HG03280 (cell line): ENCODE data around the gene GALNT2.

Source experiments
- ATAC-seq: cut with Tn5 transposase; IDR thresholded peaks from one replicate; pipeline ENCODE4 v1.9.1; 2021; ENCODE audit warnings: mild to moderate bottlenecking, moderate library complexity; ENCODE audit not compliant: unreplicated experiment

The GALNT2 gene

DNA sequence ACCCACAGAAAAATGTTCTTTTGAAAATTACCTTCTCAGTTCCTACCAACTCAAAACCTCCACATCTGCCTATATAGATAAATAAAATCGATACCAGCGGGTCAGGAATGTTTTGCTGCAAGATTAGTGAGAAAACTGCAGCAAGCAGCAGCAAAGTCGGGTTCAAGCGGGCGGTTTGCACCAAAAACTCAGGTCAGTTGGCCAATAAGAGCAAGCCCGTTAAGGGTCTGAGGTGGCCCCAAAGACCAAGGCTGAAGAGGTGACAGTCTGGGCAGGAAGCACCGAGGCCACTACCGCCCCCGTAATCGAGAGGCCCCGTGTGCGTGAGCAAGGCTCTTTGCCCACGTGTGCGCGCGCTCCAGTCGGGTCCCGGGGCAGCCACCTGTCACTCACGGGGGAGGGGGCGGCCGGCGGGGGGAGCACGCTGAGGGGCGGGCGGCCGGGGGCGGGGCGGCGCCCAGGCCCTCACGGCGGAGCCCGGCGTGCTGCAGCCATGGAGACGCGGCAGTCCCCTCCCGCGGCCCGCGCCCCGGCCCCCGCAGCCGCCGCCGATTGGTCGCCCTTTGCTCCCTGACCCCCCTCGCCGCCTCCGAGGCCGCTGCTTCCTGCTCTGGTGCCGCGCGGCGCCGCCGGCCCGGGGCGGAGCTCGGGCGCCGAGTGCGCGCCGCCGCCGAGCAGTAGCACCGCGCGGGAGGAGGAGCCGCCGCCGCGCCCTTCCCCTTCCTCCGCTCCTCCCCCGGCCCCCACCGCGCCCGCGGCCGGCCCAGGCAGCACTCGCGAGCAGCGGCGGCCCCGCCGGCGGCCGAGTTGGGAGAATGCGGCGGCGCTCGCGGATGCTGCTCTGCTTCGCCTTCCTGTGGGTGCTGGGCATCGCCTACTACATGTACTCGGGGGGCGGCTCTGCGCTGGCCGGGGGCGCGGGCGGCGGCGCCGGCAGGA is at the start of gene GALNT2:
Gene GALNT2, plus strand, starts transcription at position 773 of the 939 bp plus-strand sequence. Its CDS starts 43 bp downstream, at position 816.
- ATAC-seq: peak; percentile 88

DNA sequence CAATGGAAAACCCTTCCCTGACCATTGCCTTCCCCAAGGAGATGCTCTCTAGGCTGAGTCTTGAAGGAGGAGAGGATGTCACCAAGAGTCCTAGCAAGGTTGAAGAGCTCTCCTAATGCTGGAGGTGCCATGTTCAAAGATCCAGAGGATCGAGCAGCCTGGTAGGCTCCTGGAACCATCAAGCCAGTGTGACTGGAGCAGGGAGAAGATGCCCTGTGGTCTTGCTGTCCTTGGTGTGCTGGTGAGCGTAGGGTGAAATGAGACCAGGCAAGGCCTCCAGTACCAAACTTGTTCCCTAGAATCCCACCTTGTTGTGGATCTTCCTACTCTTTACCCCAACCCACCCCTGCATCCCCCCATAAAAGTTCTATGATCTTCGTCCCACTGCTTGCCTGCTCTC is 46.6 kb upstream of the GALNT2 start:
- ATAC-seq: no peak

DNA sequence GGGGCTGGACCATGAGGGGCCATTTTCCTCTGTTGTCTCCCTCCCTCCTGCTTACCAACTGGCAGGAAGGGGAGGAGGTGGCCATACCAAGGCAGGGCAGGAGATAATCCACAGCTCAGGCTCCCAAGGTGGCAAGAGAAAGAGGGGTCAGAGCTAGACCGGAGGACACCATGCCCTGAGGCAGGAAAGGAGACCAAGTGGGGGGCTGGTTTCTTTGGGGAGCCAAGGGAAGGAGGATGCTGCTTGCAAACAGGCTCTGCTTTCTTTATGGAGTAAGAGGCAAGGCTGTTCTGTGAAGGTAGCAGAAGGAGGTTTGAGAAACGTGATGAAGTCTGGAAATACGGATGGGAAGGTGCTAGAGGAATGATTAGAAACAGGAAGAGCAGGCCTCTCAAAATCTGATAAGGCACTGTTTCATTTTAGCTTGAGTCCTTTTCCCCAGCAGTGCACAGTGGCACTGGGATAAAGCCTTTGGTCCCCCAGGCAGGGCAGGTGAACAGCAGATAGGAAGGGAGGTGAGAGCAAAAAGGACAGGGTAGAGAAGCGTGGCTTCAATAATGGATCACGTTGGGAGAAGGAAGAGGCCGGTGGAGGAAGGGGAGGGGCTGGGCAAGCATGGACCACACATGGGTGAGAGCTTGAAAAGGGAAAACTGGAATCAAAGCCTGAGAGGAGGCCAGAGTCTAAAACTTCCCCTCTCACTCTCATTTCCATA is 44.2 kb upstream of the GALNT2 start:
- ATAC-seq: no peak

DNA sequence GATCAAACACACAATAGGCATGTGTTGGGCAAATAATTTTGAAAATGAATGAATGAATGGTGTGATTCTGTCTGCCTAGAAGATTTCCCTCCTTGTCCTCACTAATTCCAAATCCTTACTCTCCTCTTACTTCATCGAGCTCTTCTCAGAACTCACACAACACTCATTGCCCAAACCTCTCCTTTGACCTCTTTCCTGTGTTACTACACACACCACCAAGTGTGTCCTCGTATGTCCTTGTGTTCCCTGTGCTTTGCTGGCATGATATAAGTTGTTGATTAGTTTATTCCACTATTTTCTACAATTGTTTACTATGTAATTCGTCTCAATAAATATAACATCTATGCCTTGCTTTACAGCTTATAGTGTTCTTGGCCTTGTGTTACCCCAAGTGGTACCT is 41.4 kb upstream of the GALNT2 start:
- no peak for ATAC-seq

DNA sequence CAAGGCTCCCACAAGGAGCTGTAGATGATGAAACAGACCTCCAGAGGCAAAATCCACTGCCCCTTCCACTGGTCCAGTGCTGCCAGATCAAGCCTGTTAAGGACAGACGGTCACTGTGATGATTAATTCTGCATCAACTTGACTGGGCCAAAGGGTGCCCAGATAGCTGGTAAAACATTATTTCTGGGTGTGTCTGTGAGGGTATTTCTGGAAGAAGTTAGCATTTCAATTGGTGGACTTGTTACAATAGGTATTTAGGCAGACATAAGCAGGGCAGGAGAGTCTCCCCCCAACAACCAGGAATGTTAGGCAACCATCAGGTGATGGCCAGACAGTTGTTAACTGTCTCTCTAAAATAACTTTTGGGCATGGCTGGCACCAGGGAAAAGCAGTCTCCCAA is 40.9 kb upstream of the GALNT2 start:
- no peak for ATAC-seq

DNA sequence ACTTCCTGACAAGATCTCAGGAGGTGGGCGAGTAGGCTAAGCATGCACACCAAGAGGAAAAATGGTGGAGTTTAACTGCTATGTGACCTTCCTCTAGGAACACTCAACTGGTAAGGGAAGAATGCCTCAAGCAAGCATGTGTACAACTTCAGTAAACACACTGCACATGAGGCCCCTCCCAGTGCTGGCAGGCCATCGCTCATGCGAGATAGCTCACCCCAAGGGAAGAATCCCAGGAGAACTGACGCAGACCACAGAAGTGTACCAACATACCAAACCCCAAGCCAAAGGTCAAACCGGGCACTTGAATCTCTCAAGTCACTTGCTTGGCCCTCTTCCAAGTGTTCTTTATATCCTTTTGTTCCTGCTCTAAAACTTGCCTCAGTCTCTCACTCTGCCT is 40.5 kb upstream of the GALNT2 start:
- no peak for ATAC-seq

DNA sequence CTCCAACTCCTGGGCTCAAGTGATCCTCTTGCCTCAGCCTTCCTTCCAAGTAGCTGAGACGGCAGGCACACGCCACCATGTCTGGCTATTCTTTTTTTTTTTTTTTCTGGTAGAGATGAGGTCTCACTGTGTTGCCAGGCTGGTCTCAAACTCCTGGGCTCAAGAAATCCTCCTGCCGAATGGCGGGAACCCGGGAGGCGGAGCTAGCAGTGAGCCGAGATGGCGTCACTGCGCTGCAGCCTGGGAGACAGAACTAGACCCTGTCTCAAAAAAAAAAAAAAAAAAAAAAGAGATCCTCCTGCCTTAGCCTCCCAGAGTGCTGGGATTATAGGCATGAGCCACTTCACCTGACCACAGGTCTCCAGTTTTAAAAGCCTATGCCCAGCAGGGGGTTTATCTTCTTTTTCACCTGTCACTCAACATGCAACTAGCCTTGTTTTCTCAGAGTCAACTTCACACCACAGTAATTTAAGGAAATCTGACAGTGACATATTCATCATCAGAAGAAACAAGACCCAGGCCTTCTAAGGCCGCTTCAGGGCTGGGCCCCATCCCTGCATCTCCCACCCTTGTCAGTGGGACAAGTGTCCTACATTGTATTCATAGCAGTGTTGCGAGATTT is 38.3 kb upstream of the GALNT2 start:
- ATAC-seq: no peak

DNA sequence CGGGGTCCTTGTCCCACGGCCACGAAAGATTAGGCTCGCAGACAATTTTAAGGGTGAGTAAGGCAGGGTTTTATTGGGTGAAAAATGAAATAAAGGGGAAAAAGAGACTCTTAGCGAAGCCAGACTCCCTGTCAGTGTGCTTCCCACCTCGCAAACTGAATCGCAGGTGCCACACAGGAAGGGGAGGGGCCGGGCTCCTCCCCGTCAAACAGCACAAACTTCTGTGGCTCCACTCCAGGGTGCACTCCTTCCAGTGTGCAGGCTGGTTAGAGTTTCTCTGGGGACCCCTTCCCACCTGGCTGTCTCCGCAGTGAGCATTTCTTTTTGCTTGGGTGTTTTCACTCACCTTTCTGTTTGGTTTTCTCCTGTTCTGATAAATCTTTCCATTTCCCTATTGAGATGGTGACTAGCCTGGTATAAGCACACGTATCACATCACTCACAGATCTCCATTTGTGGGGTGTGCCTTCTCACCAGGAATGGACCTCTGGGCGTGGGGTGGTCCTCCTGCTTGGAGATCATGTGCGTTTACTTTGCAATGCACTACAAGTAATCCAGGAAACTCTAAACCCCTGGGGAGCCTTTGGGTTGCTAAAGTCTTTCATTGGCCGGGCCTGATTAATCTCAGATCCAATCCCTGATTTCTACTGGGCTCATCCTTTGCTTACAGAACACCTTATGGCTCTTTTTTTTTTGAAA is 37.6 kb upstream of the GALNT2 start:
- no peak for ATAC-seq

DNA sequence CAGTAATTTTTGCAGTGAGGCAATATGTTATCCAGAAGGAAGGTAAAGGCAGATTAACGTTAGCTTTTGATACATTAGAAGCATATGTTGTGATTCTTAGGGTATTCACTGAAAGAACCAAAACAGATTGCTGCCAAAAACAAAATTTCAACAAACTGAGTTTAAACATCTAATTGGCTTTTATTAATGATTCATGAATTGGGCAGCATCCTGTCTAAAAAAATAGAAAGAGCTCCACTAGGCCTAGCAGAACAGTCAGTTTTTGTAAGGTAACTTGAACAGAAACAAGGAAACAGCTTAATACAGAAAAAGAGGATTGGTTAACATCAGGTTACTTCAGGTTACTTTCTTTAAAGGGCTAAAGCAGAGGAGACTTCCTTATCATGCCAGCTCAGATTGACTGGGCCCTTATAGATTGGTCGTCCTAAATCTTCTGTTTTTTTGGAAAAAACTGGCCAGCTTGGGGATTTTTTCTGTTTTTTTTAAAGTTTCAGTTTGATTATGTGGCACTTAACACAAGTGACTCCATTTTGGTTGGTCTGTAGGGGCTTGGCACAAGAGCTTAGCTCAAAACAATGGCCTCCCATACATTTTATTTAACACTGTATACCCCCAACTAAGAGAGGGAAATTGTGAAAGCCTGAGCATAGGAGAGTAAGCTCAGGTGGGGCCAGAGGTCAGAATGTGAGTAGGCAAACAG is 36.8 kb upstream of the GALNT2 start:
- ATAC-seq: no peak

DNA sequence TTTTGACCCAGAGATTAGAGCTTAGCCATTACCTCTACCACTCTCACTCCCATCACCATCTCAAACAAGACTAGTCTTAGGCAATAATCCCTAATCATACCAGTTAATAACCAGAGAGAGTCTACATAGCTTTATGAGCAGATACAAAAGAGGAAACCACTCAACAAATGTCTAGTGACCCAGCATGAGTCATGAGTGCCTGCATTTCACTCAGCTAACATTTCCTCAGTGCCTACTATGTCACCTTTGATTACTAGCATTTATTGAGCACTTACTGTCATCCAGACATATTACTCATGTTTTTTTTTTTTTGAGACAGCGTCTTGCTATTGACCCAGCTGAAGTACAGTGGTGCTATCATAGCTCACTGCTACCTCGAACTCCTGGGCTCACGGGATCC is 35.9 kb upstream of the GALNT2 start:
- ATAC-seq: no peak

DNA sequence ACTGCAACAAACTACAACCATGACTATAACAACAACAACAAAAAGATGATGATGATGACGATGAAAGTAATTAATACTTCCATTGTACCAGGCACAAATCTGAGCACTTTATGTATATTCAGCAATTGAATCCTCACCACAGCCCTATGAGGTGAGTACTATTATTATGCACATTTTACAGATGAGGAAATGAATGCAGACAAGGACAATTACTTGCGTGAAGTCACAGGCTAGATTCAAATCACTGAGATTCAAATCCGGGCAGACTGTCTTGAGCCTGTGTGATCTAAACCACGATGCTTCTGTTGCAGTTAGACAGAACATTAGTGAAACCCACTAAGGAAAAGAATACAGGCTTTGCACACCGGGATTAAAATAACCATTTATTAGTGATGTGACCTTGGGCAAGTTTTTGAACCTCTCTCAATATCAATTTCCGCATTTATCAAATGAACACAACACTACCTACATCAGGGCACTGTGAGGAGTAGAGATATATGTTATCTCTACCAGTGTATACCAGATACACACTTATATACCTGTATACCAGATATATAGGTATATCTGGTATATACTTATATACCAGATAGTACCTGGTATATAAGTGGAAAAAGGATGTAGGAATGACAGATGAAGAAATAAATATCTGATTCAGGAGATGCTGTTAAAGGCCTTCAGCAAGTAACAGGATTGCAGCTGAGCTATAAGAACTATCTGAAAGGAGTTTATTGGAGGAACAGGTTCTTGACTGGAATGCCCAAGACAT is 34.3 kb upstream of the GALNT2 start:
- no peak for ATAC-seq

DNA sequence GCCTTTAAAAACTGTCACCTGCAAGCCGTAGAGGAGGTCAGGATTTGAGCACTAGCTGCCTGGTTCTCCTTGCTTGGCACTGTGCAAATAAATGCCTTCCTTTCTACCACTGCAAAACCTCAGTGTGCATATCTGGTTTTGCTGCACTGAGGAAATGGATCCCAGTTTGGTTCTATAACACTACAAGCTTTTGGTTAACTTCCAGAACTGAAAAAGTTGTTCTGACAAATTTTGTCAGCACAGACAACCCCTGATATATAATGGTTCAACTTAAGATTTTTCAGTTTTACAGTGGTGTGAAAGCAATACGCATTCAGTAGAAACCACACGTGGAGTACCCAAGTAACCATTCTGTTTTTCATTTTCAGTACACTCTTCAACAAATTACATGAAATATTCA is 29.8 kb upstream of the GALNT2 start:
- peak; percentile 69 for ATAC-seq

DNA sequence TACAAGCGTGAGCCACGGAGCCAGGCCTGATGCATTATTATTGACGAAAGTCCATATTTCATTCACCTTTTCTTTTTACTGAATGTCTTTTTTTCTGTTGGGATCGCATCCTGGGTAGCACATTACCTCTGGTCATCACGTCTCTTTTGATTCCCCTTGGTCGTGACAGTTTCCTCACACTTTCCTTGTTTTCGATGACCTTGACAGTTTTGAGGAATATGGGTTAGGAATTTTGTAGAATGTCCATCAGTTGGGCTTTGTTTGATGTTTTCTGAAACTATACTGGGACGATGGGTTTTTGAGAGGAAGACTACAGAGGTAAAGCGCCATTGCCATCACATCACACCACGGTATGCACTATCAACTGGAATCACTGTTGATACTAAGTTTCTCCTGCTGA is 26.6 kb upstream of the GALNT2 start:
- no peak for ATAC-seq

DNA sequence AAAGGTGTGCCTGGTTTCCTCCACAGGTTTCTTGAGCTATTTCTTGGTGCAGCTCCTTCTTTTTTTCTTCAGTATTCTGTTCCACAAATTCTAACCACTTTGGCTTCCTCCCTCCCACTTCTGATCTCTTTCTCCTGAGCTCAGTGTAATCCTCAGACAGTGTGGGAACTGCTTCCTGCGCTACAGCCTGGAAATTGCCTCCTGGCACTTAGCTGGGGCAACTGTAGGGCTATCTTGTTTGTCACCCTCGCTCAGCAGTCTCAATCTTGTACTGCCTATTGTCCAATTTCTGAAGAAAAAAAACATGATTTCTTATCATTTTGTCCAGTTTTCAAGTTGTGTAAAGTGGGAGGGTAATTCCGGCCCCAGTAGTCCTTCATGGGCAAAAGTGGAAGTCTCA is 24.0 kb upstream of the GALNT2 start:
- no peak for ATAC-seq

DNA sequence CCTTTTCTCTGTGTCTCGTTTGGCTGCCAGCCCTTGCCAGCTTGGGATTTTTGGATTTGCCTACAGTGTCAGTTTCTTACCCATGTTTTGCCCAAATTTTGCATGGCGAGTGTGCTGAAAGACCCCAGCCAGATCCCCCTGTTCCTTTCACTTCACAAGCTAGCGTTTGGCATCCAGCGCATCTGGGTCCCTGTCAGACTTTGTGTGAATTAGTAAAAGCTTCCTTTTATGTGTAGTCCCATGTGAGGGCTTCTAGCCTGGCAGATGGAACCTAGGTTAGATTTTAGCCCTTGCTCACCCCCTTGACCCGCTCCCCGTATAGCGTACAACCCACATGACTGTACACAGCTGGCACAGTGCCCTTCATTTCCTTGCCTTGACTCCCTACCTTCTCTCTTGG is 22.3 kb upstream of the GALNT2 start:
- no peak for ATAC-seq

DNA sequence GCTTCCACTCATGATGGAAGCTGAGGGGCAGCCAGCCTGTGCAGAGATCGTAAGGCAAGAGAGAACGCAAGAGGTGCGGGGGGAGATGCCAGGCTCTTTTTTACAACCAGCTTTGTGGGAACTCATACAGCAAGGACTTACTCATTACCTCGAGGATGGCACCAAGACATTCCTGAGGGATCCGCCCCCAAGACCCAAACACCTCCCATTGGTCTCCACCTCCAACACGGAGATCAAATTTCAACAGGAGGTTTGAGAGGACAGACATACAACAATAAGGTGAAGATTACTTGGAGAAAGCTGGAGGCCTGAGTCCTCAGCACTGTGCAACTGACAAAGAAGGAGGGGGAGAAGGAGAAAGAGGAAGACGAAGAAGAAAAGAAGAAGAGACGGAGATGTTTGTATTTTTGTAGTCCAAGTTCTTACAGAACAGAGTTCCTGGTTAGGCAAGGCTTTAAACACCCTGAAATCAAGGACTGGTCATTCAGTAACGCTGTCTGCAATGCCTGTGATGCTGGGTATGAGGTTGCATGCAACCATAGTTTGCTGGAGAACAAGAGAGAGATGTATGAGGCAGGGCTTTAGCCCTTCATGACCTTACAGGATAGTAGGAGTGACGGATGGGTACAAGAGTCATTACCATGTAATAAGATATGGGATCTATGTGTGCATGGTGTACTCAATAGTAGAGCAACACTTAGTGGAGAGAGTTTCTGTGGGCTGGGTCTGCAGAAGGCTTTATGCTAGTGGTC is 19.7 kb upstream of the GALNT2 start:
- ATAC-seq: no peak

DNA sequence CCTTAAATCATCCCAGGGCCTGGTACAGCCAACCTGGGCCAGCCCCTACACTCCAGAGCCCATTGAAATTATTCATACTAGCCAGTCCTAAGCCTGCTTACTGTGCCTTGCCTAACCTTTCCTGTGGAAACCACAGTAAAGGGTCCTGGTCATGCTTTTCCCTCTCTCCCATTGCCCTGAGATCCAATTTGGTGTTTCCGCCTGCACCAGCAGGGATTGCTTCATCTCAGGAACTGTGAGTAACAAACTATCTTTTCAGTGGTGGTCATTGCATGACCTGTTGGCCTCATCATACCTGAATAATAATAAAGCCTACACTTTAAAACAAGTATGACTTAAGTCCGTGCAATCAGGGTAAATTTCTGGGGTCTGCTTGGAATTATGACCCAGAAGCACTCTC is 18.7 kb upstream of the GALNT2 start:
- ATAC-seq: no peak

DNA sequence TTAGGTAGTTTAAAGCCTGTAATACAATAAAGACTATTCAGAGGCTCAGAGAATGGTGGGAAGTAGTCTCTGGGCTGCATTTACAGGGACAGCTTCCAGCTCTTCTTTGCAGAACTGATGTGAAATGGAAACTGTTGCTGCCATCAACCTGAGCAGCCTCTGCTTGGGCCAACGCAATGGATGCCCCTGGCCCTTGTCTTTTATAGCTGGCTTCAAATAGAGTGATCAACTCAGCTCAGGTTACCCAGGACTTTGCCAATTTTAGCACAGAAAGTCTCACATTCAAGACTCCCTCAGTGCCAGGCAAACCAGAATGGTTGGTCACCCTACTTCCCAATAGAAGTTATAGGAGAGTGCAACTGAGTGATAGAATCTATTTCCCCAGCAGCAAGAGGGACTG is 18.1 kb upstream of the GALNT2 start:
- no peak for ATAC-seq

DNA sequence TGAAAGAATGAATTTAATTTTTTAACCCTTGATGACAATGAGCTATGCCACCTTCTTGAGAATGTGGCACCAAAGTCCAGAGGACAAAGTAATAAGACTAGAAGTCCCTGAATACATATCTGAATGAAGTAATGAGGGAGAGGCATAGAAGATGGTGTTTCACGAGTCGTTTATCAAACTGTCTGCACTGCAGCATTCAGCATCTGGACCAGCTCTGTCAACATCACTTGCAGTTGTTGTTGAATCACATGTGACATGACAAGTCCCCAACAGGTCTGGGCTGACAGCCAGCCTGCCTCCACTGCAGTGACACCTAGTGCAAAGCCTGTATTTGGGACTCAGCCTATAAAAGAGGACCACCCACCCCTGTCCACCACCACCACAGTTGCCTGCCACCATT is 17.3 kb upstream of the GALNT2 start:
- no peak for ATAC-seq
